SU-DHL-6 (cell line): ENCODE data around the gene PTGER2.

Source experiments
- H2AFZ ChIP-seq: fragments of 200-600 bp; sonication (generic); 2 replicates; pipeline ENCODE4 v1.6.1; 2014; ENCODE audit warnings: low read depth, mild to moderate bottlenecking, moderate library complexity, mixed read lengths, antibody characterized with exemption, low read length; ENCODE audit not compliant: severe bottlenecking
- H3F3A ChIP-seq: fragments of 200-600 bp; shearing (Covaris generic); 2 replicates; pipeline ENCODE4 v1.6.0; 2016; ENCODE audit warnings: antibody characterized with exemption, mild to moderate bottlenecking; ENCODE audit not compliant: insufficient read depth
- H3K27ac ChIP-seq: fragments of 200-600 bp; sonication (generic); 2 replicates; pipeline ENCODE4 v1.5.1; 2016; ENCODE audit warnings: low read depth, mild to moderate bottlenecking, low read length, moderate library complexity, mixed read lengths
- H3K27me3 ChIP-seq: fragments of 200-600 bp; sonication (generic), shearing (Covaris generic); 2 replicates; pipeline ENCODE4 v1.6.0; 2014; ENCODE audit warnings: mild to moderate bottlenecking, low read length
- H3K36me3 ChIP-seq: fragments of 200-600 bp; sonication (generic); 2 replicates; pipeline ENCODE4 v1.6.1; 2014; ENCODE audit warnings: mild to moderate bottlenecking, low read length, mixed read lengths
- H3K4me2 ChIP-seq: fragments of 300-600, 200-600 bp; shearing (Covaris generic), sonication (generic); 2 replicates; pipeline ENCODE4 v1.6.0; 2014; ENCODE audit warnings: low read length, low read depth, mild to moderate bottlenecking; ENCODE audit not compliant: poor library complexity, severe bottlenecking
- H3K4me3 ChIP-seq: fragments of 200-600 bp; sonication (generic); 2 replicates; pipeline ENCODE4 v1.5.1; 2014; ENCODE audit warnings: antibody characterized with exemption, low read length, mild to moderate bottlenecking, mixed read lengths; ENCODE audit not compliant: insufficient read depth, poor library complexity, severe bottlenecking
- H3K79me2 ChIP-seq: fragments of 200-600 bp; sonication (generic); 2 replicates; pipeline ENCODE4 v1.6.1; 2014; ENCODE audit warnings: mild to moderate bottlenecking, low read length, moderate library complexity; ENCODE audit not compliant: insufficient read depth
- H3K9ac ChIP-seq: fragments of 200-600 bp; sonication (generic); 2 replicates; pipeline ENCODE4 v1.7.0; 2014; ENCODE audit warnings: mild to moderate bottlenecking, low read length
- H3K9me2 ChIP-seq: fragments of 200-600 bp; sonication (generic); replicated peaks from 2 replicates; pipeline ENCODE4 v1.6.1; 2014; ENCODE audit warnings: low read length; ENCODE audit not compliant: insufficient read depth
- H3K9me3 ChIP-seq: fragments of 200-600 bp; sonication (generic); 2 replicates; pipeline ENCODE4 v1.6.1; 2014; ENCODE audit warnings: low read length, mixed read lengths; ENCODE audit not compliant: insufficient read depth
- H4K20me1 ChIP-seq: fragments of 200-600 bp; sonication (generic); 2 replicates; pipeline ENCODE4 v1.6.1; 2014; ENCODE audit warnings: low read depth, mild to moderate bottlenecking, antibody characterized with exemption, low read length, moderate library complexity, mixed read lengths
- CTCF ChIP-seq: fragments of 200-600 bp; sonication (generic); IDR thresholded peaks from one replicate; pipeline ENCODE4 v1.5.1; 2017; ENCODE audit warnings: antibody characterized with exemption, mild to moderate bottlenecking, low read length, moderate library complexity; ENCODE audit not compliant: insufficient read depth, poor library complexity, severe bottlenecking
- EZH2phosphoT487 ChIP-seq: fragments of 200-600 bp; sonication (generic), shearing (Covaris generic); conservative IDR thresholded peaks from 2 replicates; pipeline ENCODE4 v1.6.1; 2018; ENCODE audit warnings: mild to moderate bottlenecking, antibody characterized with exemption, low read length, moderate library complexity, mixed read lengths

PTGER2 gene

GRCh38 chr14:52313462-52313861 is 650 bp upstream of the PTGER2 start:
- no peak overlapping the region for H3K4me2 ChIP-seq
- H3F3A ChIP-seq: no peaks in the 10 kb centered on the region
- H3K9me2 ChIP-seq: no peaks in the 10 kb centered on the region
- H3K36me3 ChIP-seq: no peaks in the 10 kb centered on the region
- H2AFZ ChIP-seq: no peak overlapping the region
- H3K4me3 ChIP-seq: no peak overlapping the region
- no peaks in the 10 kb centered on the region for H3K27me3 ChIP-seq
- no peak overlapping the region for H3K27ac ChIP-seq
- H3K79me2 ChIP-seq: no peaks in the 10 kb centered on the region
- H4K20me1 ChIP-seq: no peaks in the 10 kb centered on the region
- TF ChIP-seq EZH2phosphoT487 (no peak), CTCF (no peak)
- H3K9me3 ChIP-seq: no peaks in the 10 kb centered on the region
- no peak overlapping the region for H3K9ac ChIP-seq

- no peak overlapping the region for H3K9ac ChIP-seq
- H3K79me2 ChIP-seq: no peaks in the 10 kb centered on the region
- TF ChIP-seq CTCF (no peak), EZH2phosphoT487 (no peak)
- H3K27me3 ChIP-seq: no peaks in the 10 kb centered on the region
- H3K27ac ChIP-seq: no peak overlapping the region
- H3K4me2 ChIP-seq: no peak overlapping the region
- no peaks in the 10 kb centered on the region for H3K9me2 ChIP-seq
- H3K36me3 ChIP-seq: no peaks in the 10 kb centered on the region
- no peak overlapping the region for H3K4me3 ChIP-seq
- H3K9me3 ChIP-seq: no peaks in the 10 kb centered on the region
- H4K20me1 ChIP-seq: no peaks in the 10 kb centered on the region
- H2AFZ ChIP-seq: no peak overlapping the region
- H3F3A ChIP-seq: no peaks in the 10 kb centered on the region
These were observed 663 bp downstream of the PTGER2 start for GRCh38 chr14:52314595-52315354.

GRCh38 chr14:52315355-52315718 is 1.2 kb downstream of the PTGER2 start:
- Histone ChIP-seq H3K27ac (no peak overlapping the region), H3K4me3 (no peak overlapping the region), H3K4me2 (no peak overlapping the region), H3F3A (no peaks in the 10 kb centered on the region), H2AFZ (no peak overlapping the region), H3K79me2 (no peaks in the 10 kb centered on the region), H3K27me3 (no peaks in the 10 kb centered on the region), H3K9me3 (no peaks in the 10 kb centered on the region), H3K36me3 (no peaks in the 10 kb centered on the region), H4K20me1 (no peaks in the 10 kb centered on the region), H3K9ac (no peak overlapping the region), H3K9me2 (no peaks in the 10 kb centered on the region)
- TF ChIP-seq CTCF (no peak), EZH2phosphoT487 (no peak)
